Astrocyte of the spinal cord (primary cell): Measurements from ENCODE around the gene HDAC4.

ENCODE experiments used
- DNase-seq: peaks from one replicate; pipeline ENCODE4 v3.0.0; 2011; ENCODE audit warnings: low read depth, low spot score
- H3K4me3 ChIP-seq: 2 replicates; pipeline ENCODE4 v1.5.1; 2011; ENCODE audit warnings: low read depth, mild to moderate bottlenecking, low read length, moderate library complexity
- in situ Hi-C: cut with HindIII; loops from 2 replicates; pipeline ENCODE4 v1.10.0; 2017; ENCODE audit warnings: low sequenced_read_pairs
- TF ChIP-seq, protein P1 (sequence below): IDR thresholded peaks from 2 replicates; pipeline ENCODE4 v1.5.1; 2012; ENCODE audit warnings: low read depth, mild to moderate bottlenecking, low read length, inconsistent platforms

HDAC4 gene

DNA sequence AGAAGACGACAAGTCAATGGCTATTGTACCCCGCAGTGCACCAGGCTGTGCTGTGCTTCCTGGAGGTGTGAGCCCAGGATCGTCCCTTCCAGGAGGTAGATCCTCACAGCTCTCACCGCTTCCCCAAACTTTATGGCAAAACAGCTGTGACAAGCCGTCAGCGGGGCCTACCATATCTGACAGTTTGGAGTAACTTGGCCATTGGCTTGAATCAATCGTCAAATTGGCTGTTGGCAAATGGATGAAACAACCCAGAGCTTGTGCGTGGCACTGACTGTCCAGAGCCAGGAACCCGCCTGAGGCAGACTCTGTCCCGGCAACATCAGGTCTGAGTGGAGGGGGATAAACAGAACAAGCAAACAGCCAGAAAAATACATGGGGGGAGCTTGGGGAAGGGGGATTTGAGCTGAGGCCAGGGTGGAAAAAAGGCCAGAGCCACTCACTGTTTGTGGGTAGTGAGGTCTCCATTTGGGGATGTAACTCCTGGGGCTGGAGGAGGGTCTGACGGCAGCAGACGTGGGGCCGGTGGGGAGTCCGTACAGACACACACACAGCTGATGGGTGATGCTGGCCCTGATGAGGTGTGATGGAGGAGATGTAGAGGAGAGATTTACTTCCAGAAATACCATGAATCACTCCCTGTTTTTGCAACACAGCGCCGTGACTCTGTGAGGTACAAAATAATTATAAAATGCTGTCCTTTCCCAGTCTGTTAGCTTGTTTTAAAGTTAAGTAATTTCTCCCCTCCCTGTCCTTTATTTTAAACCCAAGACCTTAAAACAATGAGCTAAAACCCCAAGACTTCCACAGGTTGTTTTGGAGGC lies 378.2 kb downstream of the HDAC4 start:
- in situ Hi-C loops: loop anchor here (25.0 kb wide), 1 partner anchor 90 kb away; no protein-coding TSS in a partner anchor
- DNase-seq: no peak
- TF ChIP-seq, protein P1, sequence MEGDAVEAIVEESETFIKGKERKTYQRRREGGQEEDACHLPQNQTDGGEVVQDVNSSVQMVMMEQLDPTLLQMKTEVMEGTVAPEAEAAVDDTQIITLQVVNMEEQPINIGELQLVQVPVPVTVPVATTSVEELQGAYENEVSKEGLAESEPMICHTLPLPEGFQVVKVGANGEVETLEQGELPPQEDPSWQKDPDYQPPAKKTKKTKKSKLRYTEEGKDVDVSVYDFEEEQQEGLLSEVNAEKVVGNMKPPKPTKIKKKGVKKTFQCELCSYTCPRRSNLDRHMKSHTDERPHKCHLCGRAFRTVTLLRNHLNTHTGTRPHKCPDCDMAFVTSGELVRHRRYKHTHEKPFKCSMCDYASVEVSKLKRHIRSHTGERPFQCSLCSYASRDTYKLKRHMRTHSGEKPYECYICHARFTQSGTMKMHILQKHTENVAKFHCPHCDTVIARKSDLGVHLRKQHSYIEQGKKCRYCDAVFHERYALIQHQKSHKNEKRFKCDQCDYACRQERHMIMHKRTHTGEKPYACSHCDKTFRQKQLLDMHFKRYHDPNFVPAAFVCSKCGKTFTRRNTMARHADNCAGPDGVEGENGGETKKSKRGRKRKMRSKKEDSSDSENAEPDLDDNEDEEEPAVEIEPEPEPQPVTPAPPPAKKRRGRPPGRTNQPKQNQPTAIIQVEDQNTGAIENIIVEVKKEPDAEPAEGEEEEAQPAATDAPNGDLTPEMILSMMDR: no peak
- no peak overlapping the region for H3K4me3 ChIP-seq

DNA sequence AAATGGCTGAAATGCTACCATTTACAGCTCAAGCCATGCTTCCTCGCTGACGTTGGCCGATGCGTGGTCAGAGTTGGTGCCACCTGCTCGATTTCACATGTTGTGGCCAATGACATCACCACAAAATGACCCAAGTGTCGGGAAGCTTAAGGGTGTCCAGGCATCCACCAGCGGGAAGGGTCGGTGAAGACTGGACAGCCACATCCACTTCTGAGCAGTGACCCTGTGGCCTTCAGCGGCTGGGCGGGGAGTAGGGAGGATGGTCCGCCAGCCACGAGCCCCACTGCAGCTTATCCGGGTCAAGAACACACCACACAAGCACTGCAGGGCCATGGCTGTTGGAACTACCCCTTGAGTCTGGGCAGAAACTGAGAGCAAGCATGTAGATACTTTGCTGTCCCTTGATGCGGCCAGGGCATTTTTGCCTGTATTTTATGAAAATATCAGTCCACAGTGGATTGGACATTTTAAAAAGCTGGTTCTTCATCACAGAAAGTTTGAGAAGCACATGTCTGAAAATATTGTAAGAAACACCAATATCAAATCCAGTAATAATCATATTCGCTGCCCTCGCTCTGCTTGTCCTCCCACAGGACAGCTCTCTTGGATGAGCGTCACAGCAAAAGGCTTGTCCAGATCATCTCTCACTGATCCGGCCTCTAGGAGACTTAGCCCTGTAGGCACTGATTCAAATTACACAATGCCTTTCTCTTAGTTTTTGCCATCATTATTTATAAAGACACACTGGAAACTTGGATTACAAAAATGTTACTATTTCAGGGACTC lies 379.0 kb downstream of the HDAC4 start:
- H3K4me3 ChIP-seq: no peak overlapping the region
- DNase-seq: no peak
- TF ChIP-seq, protein P1: no peak
- in situ Hi-C loops: loop anchor here (25.0 kb wide), 1 partner anchor 90 kb away; no protein-coding TSS in a partner anchor

DNA sequence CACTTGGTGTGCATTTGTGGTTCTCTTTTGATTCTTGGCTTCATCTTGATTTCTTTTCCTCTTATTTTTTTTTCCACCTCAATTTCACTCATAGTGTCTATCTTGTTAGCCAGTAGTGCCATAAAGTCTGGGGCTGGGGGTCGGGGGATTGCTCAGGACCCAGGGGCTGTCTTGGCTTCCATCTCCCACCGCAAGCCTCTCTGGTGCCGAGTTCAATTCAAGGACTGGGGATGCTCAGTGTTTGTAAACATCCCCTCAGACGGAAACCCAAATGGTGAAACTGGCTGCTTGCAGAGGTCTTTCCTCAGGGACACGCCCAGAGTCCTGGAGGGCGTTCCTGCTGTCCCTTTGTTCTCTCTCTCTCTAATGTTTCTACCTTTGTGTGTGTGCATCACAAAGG lies 379.6 kb downstream of the HDAC4 start:
- TF ChIP-seq, protein P1: no peak
- no peak for DNase-seq
- in situ Hi-C loops: loop anchor here (25.0 kb wide), 1 partner anchor 91 kb away; no protein-coding TSS in a partner anchor
- H3K4me3 ChIP-seq: no peak overlapping the region

GRCh38 chr2:239020541-239021041 lies 380.2 kb downstream of the HDAC4 start:
- no peak overlapping the region for H3K4me3 ChIP-seq
- TF ChIP-seq, protein P1: no peak
- in situ Hi-C loops: loop anchor here (25.0 kb wide), 1 partner anchor 92 kb away; no protein-coding TSS in a partner anchor
- no peak for DNase-seq

GRCh38 chr2:239019183-239019581 lies 381.6 kb downstream of the HDAC4 start:
- DNase-seq: no peak
- H3K4me3 ChIP-seq: no peak overlapping the region
- TF ChIP-seq, protein P1: no peak
- in situ Hi-C loops: loop anchor here (25.0 kb wide), 1 partner anchor 93 kb away; no protein-coding TSS in a partner anchor
